SKM-1 (cell line): ENCODE measurements around the gene DDX56.
A peak's percentile ranks its signal among the peaks of the same experiment; 100 is the strongest.
"Not testable (repeated sequence)": the region's sequence is repeated elsewhere in the genome, so short reads cannot be mapped to it uniquely, and the experiment has no call there.

ENCODE experiments used
- DNase-seq: peaks from one replicate; lab custom pipeline; 2025; ENCODE audit not compliant: unreplicated experiment; lab: John Stamatoyannopoulos, UW

Gene DDX56

DNA sequence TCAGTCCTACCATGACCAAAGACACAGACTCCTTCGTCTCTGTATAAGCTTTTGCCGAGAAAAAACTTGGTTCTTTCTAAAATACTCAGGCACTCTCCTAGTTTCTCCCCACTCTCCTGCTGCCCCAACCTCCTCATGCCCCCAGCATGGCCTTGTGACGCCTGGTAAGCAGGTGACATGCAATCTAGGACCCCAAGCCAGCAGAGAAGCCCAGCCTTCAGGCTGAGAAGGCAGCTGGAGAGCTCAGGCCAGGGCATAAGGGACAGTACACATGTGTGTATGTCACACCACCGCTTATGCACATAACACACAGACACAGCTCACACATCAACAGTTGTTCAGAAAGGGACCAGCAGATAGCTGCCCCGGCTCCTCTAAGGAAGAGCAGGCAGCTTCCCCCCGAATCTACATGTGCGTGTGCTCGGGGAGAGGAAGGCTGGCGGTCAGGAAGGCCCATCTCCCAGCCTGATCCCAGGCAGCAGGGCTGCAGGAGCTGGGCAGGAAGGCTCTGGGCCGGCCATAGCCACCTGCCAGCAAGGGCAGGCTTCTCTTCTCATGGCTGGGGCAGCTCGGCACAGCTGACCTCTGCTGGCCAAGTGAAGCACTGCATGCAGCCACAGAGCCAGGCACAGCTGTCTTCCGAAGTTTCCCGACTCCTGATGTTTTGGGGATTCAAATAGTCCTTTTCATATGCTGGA lies 8.5 kb downstream of the DDX56 start:
- DNase-seq: peak; percentile 13

DNA sequence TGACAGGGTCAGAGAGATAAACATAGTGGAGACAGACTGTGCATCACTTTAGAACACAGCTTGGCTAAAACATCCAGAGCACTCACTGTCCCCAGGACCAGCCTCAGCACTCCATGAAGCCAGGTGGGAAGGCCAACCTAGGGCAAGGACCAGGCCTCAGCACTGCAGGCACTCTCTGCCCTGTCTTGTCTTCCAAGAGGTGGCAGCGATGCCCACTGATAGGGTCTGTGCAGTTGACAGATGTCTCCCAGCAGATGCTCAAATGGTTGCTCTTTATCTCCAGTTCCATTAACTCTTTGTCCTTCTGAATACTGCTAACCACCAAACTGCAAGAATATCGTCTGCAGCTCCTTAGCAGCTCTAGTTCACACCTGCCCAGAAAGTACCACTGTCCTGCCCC lies 9.1 kb downstream of the DDX56 start:
- DNase-seq: no peak

GRCh38 chr7:44563171-44563679 lies 10.5 kb downstream of the DDX56 start:
- DNase-seq: no peak

DNA sequence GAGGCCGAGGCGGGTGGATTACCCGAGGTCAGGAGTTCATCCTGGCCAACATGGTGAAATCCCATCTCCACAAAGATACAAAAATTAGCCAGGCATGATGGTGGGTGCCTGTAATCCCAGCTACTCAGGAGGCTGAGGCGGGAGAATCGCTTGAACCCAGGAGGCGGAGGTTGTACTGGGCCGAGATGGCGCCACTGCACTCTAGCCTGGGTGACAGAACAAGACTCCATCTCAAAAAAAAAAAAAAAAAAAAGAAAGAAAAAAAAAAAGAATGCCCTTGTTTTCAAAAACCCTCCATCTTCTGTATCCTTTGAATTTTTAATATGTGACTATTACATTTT lies 11.1 kb downstream of the DDX56 start:
- DNase-seq: not testable (repeated sequence)

DNA sequence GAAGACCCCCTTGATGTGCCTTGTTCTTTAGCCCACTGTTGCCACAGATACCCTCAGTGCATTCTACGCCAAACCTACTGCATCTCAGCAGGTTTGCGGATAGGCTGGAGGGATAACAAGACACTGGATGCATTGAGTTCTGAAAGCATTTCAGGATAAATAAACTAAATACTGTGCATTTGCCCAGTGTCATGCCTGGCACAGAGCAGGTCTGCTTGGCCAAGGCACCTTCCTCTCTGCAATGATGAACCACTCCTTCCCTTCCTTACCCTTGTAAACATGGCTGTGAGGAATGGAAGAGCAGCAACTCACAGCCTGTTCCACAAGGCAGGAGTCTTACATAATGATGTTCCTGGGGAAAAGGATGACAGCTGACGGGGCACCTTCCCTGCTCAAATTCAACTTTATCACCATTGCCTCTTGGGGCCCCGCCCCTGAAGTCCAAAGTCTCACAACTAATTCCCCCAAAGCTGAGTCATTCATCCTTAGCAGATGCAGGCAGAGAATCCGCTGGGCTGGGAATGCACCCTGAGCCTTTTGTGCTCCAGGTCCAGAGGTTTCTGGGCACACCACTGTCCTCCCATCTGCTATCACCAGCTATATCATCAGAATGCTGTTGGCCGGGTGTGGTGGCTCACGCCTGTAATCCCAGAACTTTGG lies 11.6 kb downstream of the DDX56 start:
- no peak for DNase-seq

GRCh38 chr7:44561481-44561880 lies 12.2 kb downstream of the DDX56 start:
- no peak for DNase-seq

DNA sequence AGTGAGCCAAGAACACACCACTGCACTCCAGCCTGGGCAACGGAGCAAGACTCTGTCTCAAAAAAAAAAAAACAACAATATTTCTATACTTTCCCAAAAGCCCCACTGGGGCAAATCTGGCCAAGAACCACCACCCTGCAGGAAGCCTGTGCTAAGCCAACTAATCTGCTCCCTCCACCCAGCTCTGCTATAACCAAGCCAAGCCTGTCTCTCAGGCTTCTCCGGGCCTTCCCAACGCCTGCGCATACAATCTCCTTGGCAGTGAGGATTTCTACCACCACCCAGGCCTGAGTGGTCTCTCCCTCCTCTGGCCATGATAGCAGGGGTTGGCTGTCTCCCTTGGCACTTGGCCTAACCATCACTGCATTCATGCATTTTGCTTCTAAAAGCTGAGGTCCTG lies 14.2 kb downstream of the DDX56 start:
- DNase-seq: no peak

DNA sequence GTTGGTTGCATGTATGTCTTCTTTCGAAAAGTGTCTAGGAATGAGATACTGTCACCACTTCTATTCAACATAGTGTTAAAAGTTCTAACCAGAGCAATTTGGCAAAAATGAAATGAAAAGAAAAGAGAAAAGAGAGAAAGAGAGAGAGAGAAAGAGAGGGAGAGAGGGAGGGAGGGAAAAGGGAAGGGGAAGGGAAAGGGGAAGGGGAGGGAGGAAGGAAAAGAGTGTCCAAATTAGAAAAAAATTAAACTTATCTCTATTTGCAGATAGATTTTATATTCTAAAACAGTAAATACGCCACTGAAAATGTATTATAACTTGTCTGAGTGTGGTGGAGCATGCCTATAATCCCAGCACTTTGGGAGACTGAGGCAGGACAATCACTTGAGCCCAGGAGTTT lies 16.2 kb downstream of the DDX56 start:
- DNase-seq: no peak

- no peak for DNase-seq
Observed at GRCh38 chr7:44555350-44555749, 18.4 kb downstream of the DDX56 start.

- DNase-seq: not testable (repeated sequence)
Observed at GRCh38 chr7:44552473-44553005, 21.2 kb downstream of the DDX56 start.

DNA sequence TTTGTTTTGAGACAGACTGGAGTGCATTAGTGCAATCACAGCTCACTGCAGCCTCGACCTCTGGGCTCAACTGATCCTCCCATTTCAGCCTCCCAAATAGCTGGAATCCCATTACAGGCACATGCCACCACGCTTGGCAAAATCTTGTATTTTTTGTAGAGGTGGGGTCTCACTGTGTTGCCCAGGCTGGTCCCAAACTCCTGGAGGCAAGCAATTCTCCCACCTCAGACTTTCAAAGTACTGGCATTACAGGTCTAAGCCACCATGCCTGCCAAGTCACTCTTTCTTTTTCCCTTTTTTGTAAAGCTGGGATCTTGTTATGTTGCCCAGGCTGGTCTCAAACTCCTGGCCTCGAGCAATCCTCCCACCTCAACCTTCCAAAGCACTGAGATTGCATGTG lies 24.3 kb downstream of the DDX56 start:
- no peak for DNase-seq

DNA sequence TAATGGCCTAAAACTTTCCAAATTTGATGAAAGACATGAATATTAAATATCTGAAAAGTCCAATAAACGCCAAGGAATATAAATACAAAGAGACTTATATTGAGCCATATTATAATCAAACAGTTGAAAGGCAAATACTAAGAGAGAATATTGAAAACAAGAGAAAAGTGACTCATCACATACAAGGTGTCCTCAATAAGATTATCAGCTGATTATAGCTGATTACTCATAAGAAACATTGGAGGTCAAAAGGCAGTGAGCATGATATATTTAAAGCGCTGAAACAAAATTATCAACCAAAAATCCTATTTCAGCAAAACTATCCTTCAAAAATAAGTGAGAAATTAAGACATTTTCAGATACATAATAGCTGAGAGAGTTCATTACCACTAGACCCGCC lies 24.8 kb downstream of the DDX56 start:
- no peak for DNase-seq

GRCh38 chr7:44547536-44548231 lies 26.0 kb downstream of the DDX56 start:
- DNase-seq: no peak

- DNase-seq: no peak
Observed at GRCh38 chr7:44541876-44542610, 31.7 kb downstream of the DDX56 start.

DNA sequence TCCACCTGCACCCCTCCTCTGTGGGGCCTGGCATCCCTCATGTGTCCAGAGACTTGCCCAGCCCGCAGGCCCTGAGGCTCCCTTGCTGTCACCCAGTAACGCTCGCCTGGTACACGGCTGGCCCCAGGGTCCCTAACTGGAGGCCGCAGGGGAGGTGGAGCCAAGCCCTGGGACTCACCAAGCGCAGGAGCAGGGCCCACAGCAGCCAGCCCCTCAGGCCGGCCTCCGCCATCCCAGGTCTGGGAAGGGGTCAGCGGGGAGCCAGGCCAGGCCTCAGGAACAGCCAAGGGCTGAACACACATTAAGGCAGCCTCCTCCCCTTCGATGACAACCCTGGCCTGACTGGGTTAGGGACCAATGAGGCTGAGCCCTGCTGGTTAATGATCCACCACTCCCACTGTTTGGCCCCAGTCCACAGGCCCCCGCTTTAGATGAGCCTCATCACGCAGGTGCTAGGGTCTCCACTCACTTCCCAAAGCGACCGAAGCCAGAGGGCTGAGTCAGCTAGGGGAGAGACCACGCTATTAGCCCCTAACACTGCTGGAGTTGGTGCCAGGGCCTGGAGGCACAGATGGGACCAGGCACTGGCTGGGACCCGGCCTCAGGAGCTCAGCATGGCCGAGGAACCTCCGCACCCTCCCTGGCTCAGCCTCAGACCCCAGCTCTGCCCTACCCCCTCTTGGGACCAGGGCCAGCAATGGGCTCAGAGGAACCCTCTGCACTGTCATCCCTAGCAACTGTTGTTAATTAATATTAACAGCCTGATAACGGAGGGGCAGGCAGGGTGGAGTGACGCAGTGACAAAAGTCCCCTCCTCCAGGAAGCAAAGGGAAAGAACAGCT lies 32.5 kb downstream of the DDX56 start, which contains the start of gene NPC1L1:
NPC1L1 (minus strand) TSS at position 303 of the 842 bp plus-strand sequence; CDS start at position 232, 71 bp downstream.
- no peak for DNase-seq

DNA sequence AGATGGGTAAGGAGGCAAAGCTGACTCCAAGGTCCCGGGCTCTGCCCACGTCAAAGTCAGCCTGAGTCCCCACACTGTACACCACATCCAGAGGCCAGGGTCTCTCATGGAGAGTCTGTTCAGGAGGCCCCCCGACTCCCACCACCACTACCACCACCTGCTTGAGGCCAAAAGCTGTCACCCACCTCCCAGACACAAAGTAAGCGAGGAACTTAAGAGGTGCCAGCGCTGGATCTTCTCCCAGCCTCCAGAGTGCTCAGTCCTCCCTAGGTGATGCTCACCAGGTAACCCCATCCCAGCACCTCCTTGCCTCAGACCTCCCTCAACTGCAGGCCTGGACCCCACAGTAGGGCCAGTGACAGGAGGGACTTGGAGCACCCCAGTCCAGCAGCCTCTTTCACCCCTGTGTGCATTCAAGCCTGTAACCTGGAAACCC lies 33.1 kb downstream of the DDX56 start:
- no peak for DNase-seq

GRCh38 chr7:44539669-44540506 lies 33.8 kb downstream of the DDX56 start:
- no peak for DNase-seq

DNA sequence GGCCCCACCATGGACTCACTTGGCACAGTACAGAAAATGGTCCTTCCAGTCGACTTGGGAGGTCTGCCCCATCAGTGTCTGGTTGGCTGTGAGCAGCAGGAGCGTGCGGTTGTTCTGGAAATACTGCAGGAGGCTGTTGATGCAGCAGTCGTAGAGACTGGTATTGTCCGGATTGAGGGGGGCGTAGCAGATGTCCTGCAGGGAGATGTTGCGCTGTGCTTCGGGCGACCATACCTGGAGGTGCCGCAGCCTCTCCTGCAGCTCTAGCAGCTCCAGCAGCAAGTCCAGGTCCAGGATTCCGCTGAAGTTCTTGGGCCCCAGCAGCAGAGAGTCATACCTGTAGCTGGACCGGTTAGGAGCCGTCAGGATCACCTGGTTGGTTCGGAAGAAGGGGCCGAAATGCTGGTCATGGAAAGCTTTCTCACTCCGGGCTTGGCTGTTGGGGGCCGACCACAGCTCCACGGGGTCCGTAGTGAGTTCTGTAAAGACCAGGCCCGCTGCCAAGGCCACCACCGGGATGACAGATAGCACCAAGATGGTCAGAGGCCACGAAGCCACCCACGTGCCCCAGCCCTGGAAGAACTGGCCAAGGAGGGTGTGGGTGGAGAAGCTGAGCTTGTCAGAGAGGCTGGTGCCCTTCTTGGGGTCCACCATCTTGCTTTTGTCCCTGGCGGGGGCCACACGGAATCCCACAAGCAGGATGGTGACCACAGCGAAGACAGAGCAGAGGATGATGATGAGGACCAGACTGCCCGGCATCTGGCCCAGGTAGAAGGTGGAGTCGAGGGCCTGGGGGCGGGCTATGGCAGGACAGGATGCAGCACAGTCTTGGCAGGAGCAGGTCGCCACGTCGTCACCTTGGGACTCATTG lies 34.7 kb downstream of the DDX56 start:
- no peak for DNase-seq
